ENCODE data around the gene ANAPC16.

The ANAPC16 gene

DNA sequence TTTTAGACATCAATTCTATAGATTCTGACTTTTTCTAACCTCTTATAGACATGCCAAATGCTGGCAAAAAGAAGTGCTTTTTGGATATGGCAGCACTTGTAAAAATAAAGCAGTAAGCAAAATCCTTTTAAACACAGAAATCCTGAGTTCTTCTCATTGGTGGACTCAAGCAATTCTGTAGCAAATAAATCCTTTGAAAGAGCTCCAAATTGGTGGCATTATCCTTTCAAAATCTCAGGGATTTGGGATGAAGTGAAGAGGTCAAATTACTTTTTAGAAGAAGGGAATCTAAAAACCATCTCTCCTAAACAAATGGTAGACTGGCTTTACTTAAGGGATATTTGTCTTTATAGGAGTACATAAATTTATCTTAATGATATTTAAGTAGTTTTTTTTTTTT is 17.8 kb downstream of the ANAPC16 start:
- H3K4me3 ChIP-seq (ENCODE audit: control insufficient read depth, low read depth, low read length): no peak overlapping the region
- TF ChIP-seq, protein P1, sequence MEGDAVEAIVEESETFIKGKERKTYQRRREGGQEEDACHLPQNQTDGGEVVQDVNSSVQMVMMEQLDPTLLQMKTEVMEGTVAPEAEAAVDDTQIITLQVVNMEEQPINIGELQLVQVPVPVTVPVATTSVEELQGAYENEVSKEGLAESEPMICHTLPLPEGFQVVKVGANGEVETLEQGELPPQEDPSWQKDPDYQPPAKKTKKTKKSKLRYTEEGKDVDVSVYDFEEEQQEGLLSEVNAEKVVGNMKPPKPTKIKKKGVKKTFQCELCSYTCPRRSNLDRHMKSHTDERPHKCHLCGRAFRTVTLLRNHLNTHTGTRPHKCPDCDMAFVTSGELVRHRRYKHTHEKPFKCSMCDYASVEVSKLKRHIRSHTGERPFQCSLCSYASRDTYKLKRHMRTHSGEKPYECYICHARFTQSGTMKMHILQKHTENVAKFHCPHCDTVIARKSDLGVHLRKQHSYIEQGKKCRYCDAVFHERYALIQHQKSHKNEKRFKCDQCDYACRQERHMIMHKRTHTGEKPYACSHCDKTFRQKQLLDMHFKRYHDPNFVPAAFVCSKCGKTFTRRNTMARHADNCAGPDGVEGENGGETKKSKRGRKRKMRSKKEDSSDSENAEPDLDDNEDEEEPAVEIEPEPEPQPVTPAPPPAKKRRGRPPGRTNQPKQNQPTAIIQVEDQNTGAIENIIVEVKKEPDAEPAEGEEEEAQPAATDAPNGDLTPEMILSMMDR (conservative IDR thresholded peaks at IDR 0.05; ENCODE audit: control insufficient read depth, insufficient read depth, low read depth, low read length): no peak
- no peak for DNase-seq (ENCODE audit: low read depth)

DNA sequence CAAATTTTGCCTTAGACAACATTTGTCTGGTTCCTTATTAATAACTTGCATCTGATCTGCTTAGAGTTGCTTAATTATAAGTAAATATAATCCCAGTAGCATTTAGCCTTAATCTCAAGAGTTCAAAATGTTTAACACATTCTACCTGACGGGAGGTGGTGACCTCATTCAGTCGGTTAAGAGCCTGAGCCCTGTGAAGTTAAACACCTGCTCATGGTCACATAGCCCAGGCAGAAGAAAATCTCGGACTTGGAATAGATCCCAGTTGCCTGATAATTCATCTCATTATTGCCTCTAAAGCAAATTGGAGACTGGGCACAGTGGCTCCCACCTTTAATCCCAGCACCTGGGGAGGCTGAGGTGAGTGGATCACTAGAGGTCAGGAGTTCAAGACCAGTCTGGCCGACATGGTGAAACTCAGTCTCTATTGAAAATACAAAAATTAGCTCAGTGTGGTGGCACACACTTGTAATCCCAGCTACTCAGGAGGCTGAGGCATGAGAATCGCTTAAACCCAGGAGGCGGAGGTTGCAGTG is 18.8 kb downstream of the ANAPC16 start:
- TF ChIP-seq, protein P1 (conservative IDR thresholded peaks at IDR 0.05; ENCODE audit: control insufficient read depth, insufficient read depth, low read depth, low read length): no peak
- no peak for DNase-seq (ENCODE audit: low read depth)
- H3K4me3 ChIP-seq (ENCODE audit: control insufficient read depth, low read depth, low read length): no peak overlapping the region

DNA sequence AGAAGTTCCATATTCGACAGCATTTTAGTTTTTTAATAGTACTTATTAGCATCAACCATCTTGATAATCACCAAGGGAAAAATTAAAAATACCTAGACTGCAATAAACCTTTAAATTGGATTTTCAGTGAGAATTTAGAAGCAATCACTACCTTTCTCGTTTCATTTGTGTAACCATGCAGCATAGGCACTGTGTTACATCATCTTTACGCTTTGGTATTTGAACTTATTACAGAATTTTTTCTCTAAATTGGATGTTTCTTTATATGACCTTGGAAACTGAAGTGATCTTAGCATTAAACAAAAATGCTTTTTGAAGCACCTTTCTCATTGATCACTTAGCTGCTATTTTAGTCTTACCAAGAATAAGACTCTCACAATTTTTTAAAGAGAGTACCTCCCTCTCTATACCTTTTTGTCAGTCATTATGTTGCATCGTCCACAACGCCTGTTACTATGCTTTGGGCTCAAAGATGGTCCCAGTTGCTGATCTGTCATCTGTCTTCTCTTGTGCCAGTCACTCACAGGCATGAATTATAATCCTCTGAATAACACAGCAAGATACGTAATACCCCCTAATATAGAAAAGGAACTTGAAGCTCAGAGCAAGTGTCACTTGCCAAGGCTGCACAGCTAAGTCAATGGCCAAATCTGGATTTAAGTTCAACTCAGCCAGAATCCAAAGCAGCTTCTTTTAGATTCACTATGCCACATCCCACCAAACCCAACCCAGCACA is 19.9 kb downstream of the ANAPC16 start:
- no peak overlapping the region for H3K4me3 ChIP-seq (ENCODE audit: control insufficient read depth, low read depth, low read length)
- no peak for DNase-seq (ENCODE audit: low read depth)
- TF ChIP-seq, protein P1 (conservative IDR thresholded peaks at IDR 0.05; ENCODE audit: control insufficient read depth, insufficient read depth, low read depth, low read length): no peak

DNA sequence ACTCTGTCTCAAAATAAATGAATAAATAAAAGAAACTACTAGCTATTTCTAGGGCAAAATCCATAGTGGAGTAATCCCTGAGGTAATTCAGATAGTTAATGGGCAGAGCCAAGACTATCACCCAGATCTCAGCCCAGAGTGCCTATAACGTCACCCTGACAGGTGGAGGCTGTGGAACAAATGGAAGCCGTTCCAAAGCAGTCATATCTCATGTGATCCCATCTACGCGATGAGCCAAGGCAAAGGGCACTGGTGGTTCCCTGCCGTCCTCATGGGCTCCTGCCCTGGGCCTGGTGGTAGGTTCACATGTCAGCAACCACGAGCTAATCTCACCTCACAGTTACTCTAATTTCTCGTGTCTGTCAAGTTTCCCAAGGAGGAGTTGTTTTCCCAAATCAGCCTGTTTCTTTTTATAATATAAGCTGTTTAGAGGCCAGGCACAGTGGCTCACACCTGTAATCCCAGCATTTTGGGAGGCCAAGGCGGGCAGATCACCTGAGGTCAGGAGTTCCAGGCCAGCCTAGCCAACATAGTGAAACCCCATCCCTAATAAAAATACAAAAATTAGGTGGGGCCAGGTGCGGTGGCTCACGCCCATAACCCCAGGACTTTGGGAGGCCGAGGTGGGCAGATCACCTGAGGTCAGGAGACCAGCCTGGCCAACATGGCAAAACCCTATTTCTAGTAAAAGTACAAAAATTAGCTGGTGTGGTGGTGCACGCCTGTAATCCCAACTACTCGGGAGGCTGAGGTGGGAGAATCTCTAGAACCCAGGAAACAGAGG is 22.8 kb downstream of the ANAPC16 start:
- DNase-seq (ENCODE audit: low read depth): no peak
- H3K4me3 ChIP-seq (ENCODE audit: control insufficient read depth, low read depth, low read length): no peak overlapping the region
- TF ChIP-seq, protein P1 (conservative IDR thresholded peaks at IDR 0.05; ENCODE audit: control insufficient read depth, insufficient read depth, low read depth, low read length): no peak

DNA sequence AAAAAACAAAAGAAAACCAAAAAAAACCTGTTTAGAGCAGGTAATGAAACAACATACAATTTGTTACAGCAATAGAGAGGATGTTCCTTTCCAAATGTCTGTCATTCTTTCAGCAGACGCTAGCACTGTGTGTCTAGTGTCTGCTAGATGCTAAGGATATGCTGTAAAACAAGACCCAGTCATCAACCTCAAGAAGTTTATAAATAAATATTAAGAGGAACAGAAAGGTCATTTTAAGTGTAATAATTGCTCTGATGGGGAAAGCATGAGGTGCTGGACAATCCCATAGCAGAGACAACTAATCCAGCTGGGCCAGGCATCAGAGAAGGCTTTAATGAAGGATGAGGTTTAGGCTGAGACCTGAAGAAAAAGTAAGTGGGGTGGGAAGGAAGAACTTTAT is 23.6 kb downstream of the ANAPC16 start:
- H3K4me3 ChIP-seq (ENCODE audit: control insufficient read depth, low read depth, low read length): no peak overlapping the region
- TF ChIP-seq, protein P1 (conservative IDR thresholded peaks at IDR 0.05; ENCODE audit: control insufficient read depth, insufficient read depth, low read depth, low read length): no peak
- DNase-seq (ENCODE audit: low read depth): no peak

DNA sequence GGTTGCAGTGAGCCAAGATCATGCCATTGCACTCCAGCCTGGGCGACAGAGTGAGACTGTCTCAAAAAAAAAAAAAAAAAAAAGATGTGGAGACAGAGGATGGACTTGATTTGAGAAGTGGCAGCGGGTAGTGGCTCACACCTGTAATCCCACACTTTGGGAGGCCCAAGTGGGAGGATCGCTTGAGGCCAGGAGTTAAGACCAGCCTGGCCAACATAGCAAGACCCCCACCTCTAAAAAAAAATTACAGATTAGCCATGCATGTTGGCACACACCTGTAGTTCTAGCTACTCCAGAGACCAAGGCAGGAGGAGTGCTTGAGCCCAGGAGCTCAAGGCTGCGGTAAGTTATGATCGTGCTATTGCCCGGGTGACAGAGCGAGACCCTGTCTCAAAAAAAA is 24.6 kb downstream of the ANAPC16 start:
- DNase-seq (ENCODE audit: low read depth): no peak
- TF ChIP-seq, protein P1 (conservative IDR thresholded peaks at IDR 0.05; ENCODE audit: control insufficient read depth, insufficient read depth, low read depth, low read length): no peak
- H3K4me3 ChIP-seq (ENCODE audit: control insufficient read depth, low read depth, low read length): no peak overlapping the region

Measured in fibroblast of mammary gland (primary cell).